ENCODE results near the gene DTNB. TPM values are rescaled to one million over a fixed set of nuclear protein-coding genes. Genes with fewer than 3 reads are reported as not detected.
A peak's percentile ranks its signal among the peaks of the same experiment; 100 is the strongest.

Gene DTNB
- polyA plus RNA-seq, 1 experiment, result 12.5 TPM

DNA sequence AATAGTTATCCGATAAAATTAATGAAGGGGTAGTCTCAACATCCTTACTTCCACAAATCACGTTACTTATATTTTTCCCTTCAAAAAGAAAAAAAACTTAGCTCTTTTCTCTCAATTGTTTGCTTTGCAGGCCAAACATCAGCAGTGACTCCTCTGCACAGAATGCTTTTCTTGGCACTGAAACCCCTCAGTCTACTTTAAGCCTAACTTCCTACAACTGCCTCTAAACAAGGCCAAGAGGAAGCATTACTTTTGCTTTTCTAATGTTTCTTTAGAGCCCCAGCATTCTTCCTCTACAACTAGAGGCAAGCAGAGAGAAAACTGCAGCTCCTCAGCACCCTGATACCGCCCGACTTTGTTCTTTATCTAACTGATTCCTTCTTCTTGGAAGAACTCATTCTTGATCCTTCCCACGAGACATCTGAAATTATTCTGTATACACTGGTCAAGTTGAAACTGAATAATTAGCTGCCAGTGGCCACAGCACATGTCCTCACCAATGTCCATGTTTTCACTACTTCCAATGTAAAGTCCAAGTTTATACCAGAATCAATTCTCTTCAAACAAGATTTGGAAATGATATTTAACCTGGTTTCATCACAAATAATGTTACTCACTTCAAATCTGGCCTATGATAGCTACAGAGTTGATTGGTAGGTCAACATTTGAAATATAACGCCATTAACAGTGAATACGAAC is 55.3 kb downstream of the DTNB start:
- TF ChIP-seq, protein P1, sequence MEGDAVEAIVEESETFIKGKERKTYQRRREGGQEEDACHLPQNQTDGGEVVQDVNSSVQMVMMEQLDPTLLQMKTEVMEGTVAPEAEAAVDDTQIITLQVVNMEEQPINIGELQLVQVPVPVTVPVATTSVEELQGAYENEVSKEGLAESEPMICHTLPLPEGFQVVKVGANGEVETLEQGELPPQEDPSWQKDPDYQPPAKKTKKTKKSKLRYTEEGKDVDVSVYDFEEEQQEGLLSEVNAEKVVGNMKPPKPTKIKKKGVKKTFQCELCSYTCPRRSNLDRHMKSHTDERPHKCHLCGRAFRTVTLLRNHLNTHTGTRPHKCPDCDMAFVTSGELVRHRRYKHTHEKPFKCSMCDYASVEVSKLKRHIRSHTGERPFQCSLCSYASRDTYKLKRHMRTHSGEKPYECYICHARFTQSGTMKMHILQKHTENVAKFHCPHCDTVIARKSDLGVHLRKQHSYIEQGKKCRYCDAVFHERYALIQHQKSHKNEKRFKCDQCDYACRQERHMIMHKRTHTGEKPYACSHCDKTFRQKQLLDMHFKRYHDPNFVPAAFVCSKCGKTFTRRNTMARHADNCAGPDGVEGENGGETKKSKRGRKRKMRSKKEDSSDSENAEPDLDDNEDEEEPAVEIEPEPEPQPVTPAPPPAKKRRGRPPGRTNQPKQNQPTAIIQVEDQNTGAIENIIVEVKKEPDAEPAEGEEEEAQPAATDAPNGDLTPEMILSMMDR (IDR thresholded peaks at IDR 0.05; ENCODE audit: low read depth, low read length), result no peak
- ChIA-PET POLR2A (interaction anchor here (1.0 kb wide), 1 partner anchor 10 kb away, joined by 3 read pairs; no protein-coding TSS in a partner anchor), CTCF (interaction anchor here (0.6 to 3.5 kb wide), 6 partner anchors 8 to 256 kb away, joined by 3 to 26 read pairs (median 4); no protein-coding TSS in a partner anchor)
- H3K9me3 ChIP-seq (ENCODE audit: control insufficient read depth, insufficient read depth, low read length), result no peaks in the 10 kb centered on the region
- peak; percentile 55 for DNase-seq (ENCODE audit: low read depth, low spot score)
- no peaks in the 10 kb centered on the region for H3K27me3 ChIP-seq (ENCODE audit: control insufficient read depth, insufficient read depth, low read length)
- H3K4me3 ChIP-seq (ENCODE audit: low read depth, low read length), result no peak overlapping the region
- H3K27ac ChIP-seq (ENCODE audit: low read depth, low read length), result peak overlapping the region; percentile 75

DNA sequence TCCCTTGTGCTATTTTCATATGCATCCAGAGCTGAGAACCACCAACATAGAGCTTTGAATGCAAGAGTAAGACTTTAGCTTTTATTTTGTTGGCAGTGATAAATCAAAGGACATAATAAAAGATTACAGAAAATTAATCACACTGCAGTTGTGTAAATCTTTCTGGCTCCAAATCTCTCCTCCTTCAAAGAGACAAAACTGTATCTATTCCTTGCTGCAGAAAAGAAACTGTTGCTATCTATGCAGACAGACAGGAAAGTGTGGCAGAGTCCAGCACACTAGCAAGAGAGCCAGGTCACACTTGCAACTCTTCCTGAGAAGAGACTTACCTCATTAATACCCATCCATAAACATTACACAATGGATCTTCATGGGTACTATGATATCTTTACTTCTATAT is 57.5 kb downstream of the DTNB start:
- Histone ChIP-seq H3K4me3 (ENCODE audit: low read depth, low read length) (no peak overlapping the region), H3K9me3 (ENCODE audit: control insufficient read depth, insufficient read depth, low read length) (no peaks in the 10 kb centered on the region), H3K27ac (ENCODE audit: low read depth, low read length) (no peak overlapping the region), H3K27me3 (ENCODE audit: control insufficient read depth, insufficient read depth, low read length) (no peaks in the 10 kb centered on the region)
- TF ChIP-seq, protein P1 (IDR thresholded peaks at IDR 0.05; ENCODE audit: low read depth, low read length), result no peak
- DNase-seq (ENCODE audit: low read depth, low spot score), result no peak
- POLR2A ChIA-PET, result no interaction called here
- CTCF ChIA-PET, result interaction anchor here (0.6 kb wide), 1 partner anchor 82 kb away, joined by 3 read pairs; no protein-coding TSS in a partner anchor

DNA sequence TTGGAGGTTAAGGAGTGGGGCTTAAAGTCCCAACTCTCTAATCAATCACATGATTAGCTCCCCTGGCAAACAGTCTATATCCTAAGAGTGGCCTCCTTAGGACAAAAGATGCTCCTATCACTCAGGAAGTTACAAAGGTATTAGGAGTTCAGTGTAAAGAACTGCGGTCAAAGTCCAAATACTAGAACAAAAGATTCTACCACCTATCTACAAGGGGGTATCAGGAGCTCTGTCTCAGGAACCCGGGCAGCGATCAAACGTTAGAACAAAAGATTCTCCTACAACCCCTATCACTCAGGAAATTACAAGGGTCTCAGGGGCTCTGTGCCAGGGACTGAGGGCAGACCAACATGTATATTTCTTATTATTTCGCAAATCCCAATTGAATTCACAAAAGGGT is 58.0 kb downstream of the DTNB start:
- POLR2A ChIA-PET, result no interaction called here
- DNase-seq (ENCODE audit: low read depth, low spot score), result no peak
- no peaks in the 10 kb centered on the region for H3K9me3 ChIP-seq (ENCODE audit: control insufficient read depth, insufficient read depth, low read length)
- H3K27me3 ChIP-seq (ENCODE audit: control insufficient read depth, insufficient read depth, low read length), result no peaks in the 10 kb centered on the region
- H3K4me3 ChIP-seq (ENCODE audit: low read depth, low read length), result no peak overlapping the region
- TF ChIP-seq, protein P1 (IDR thresholded peaks at IDR 0.05; ENCODE audit: low read depth, low read length), result no peak
- CTCF ChIA-PET, result interaction anchor here (0.6 to 1.2 kb wide), 3 partner anchors 9 to 83 kb away, joined by 3 to 4 read pairs (median 4); no protein-coding TSS in a partner anchor
- no peak overlapping the region for H3K27ac ChIP-seq (ENCODE audit: low read depth, low read length)

DNA sequence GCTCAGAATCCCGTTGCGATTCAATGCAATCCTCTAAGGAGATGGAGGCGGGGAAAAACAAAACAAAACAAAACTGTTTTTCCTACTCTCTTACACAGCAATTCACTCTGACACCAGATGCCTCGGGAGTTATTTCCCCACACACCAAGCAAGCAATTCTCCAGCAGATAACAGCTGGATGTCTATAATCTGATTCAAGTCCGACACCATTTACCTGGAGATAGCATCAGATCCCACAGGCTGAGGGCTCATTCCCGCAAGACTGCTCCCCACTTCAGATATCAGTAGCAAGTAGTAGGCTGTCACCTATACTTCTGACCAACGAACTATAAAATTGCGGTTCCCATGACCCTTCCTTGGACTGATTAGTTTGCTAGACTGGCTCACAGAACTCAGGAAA is 58.7 kb downstream of the DTNB start:
- ChIA-PET CTCF (interaction anchor here (0.6 to 1.2 kb wide), 3 partner anchors 8 to 336 kb away, joined by 3 to 4 read pairs (median 4); no protein-coding TSS in a partner anchor), POLR2A (no interaction called here)
- Histone ChIP-seq H3K27ac (ENCODE audit: low read depth, low read length) (no peak overlapping the region), H3K4me3 (ENCODE audit: low read depth, low read length) (no peak overlapping the region), H3K9me3 (ENCODE audit: control insufficient read depth, insufficient read depth, low read length) (no peaks in the 10 kb centered on the region), H3K27me3 (ENCODE audit: control insufficient read depth, insufficient read depth, low read length) (no peaks in the 10 kb centered on the region)
- TF ChIP-seq, protein P1 (IDR thresholded peaks at IDR 0.05; ENCODE audit: low read depth, low read length), result no peak
- DNase-seq (ENCODE audit: low read depth, low spot score), result no peak

DNA sequence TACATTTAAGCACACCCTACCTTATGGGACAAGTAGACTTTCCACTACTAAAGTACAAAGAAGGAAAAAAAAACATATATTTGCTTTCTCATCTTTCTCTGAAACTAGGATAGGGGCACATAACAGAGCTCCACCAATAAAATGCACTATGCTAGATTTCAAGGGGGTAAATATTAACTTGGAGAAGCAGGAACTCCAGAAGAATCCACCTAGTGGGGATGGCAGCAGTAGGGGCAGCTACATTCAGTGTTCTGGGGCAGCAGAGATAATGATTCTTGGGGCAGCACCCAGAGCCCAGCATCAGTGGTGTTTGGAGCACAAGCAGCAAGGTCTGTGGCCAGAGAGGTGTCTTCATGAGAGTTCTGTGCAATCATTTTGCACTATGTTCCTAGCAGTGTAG is 64.7 kb downstream of the DTNB start:
- Histone ChIP-seq H3K27me3 (ENCODE audit: control insufficient read depth, insufficient read depth, low read length) (no peaks in the 10 kb centered on the region), H3K27ac (ENCODE audit: low read depth, low read length) (no peak overlapping the region), H3K9me3 (ENCODE audit: control insufficient read depth, insufficient read depth, low read length) (no peaks in the 10 kb centered on the region), H3K4me3 (ENCODE audit: low read depth, low read length) (no peak overlapping the region)
- ChIA-PET CTCF (interaction anchor here (0.7 to 4.0 kb wide), 7 partner anchors 10 to 247 kb away, joined by 3 to 198 read pairs (median 22); no protein-coding TSS in a partner anchor), POLR2A (interaction anchor here (1.0 kb wide), 1 partner anchor 9 kb away, joined by 3 read pairs; no protein-coding TSS in a partner anchor)
- TF ChIP-seq, protein P1 (IDR thresholded peaks at IDR 0.05; ENCODE audit: low read depth, low read length), result no peak
- no peak for DNase-seq (ENCODE audit: low read depth, low spot score)

All from AG04450 (cell line).